Prostate gland (tissue), 2 donors: ENCODE results near the gene UBE2D2. TPM values are rescaled to one million over a fixed set of nuclear protein-coding genes. Genes with fewer than 3 reads are reported as not detected.
A peak's percentile ranks its signal among the peaks of the same experiment; 100 is the strongest.

Experiments
- DNase-seq: peaks from one replicate; pipeline ENCODE4 v3.0.0-alpha.2; 2019; ENCODE audit warnings: low spot score
- H3K27ac ChIP-seq, 2 donors: fragments of 200-600 bp; sonication (generic); 2 replicates each; pipeline ENCODE4 v1.5.1; 2017 to 2019
- H3K27me3 ChIP-seq: fragments of 200-600 bp; sonication (generic); replicated peaks from 2 replicates; pipeline ENCODE4 v1.5.1; 2019; ENCODE audit not compliant: insufficient read depth
- H3K36me3 ChIP-seq, 2 donors: fragments of 200-600 bp; sonication (generic); 1 replicate in 1 of 2; 2 replicates in 1 of 2; pipeline versions ENCODE4 v1.5.1 to v1.8.1; 2017 to 2019
- H3K4me1 ChIP-seq: fragments of 200-600 bp; sonication (generic); replicated peaks from 2 replicates; pipeline ENCODE4 v1.5.1; 2019
- H3K4me3 ChIP-seq, 2 donors: fragments of 200-600 bp; sonication (generic); 2 replicates each; pipeline ENCODE4 v1.5.1; 2017 to 2019
- H3K9me3 ChIP-seq: fragments of 200-600 bp; sonication (generic); 2 replicates; pipeline ENCODE4 v1.5.1; 2017
- POLR2A ChIP-seq: fragments of 450-650 bp; IDR thresholded peaks from one replicate; pipeline ENCODE4 v1.6.1; 2016; ENCODE audit warnings: antibody characterized with exemption, mild to moderate bottlenecking
- POLR2AphosphoS5 ChIP-seq: sonication (generic); formaldehyde crosslinking; IDR thresholded peaks from one replicate; pipeline ENCODE4 v1.6.1; 2017; ENCODE audit warnings: antibody characterized with exemption
- WGBS: methylation state at CpG from one replicate; pipeline ENCODE4 v1.1.5; 2018; 5-methylcytosine and 5-hydroxymethylcytosine counted together
- intact Hi-C: fragments of 100-400 bp; cut with DNase I; formaldehyde crosslinking; loops from one replicate; pipeline ENCODE4 v1.14.2; 2022
- total RNA-seq, 2 donors: library from RNA; depleted of rRNA; stranded (reverse); fragments of >200 nt; gene quantifications; one replicate each; pipeline ENCODE4 v1.1.0, GENCODE V29; 2016
- TF ChIP-seq, protein P1 (sequence below), 4 experiments: fragments of 200-600 bp in 2 of 4; fragments of 450-650 bp in 2 of 4; sonication (generic) in 2 of 4; IDR thresholded peaks; 1 replicate in 3 of 4; 2 replicates in 1 of 4; pipeline ENCODE4 v1.5.1; 2016 to 2019; ENCODE audit warnings: antibody characterized with exemption in 4 of 4, mild to moderate bottlenecking in 2 of 4, moderate library complexity in 2 of 4

The UBE2D2 gene
- total RNA-seq, 2 donors from 2014 or later, result 90.3 to 96.3 TPM

DNA sequence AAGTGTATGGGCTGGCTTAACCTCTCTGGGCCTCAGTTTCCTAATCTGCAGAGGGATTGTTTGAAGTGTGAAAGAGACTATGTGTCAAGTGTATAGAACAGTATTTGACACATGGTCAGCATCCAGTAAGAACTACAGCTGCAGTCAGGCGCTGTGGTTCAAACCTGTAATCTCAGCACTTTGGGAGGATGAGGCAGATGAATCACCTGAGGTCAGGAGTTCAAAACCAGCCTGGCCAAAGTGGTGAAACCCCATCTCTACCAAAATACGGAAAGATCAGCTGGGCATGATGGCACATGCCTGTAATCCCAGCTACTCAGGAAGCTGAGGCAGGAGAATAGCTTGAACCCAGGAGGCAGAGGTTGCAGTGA, 46.7 kb upstream of the UBE2D2 start:
- intact Hi-C loops, result loop anchor here (5.0 kb wide), 1 partner anchor 92 kb away; no protein-coding TSS in a partner anchor

DNA sequence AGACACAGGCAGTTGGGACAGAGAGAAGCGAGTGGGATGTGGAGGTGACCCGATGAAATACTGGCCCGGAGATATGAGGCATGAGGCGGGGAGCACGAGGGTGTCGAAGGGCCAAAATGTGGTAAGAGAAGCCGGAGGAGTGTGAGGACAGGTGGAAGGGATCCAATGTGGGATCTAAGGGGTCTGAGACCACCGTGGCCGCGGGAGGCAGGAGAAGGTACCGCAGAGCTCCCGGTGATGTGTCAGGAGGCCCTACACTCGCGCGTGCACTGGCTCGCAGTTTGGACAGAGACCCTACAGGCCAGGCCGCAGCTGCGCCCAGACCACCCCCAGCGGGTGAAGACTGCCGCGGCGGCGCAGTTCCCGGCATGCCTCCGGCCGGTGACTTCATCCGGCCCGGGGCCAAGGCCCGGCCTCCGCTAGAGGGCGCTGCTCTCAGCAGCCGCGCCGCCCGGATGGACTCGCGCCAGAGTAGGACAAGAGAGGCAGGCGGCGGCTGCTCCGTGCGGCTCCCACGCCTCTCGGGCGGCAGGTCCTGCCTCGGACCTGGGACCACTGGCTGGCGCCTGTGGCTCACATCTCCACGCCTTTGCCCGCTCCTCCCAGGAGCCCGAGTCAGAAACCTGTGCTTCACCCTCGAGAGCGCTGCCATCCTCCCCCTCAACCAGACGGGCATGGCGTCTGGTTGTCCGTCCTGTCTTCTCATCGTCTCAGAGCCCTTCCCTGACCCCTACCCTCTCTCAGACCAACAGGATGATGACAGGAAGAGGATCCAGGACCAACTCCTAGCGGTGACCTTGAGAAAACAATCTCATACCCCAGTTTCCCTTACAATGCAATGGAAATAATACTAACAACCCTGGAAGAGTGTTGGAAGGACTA, 43.2 kb upstream of the UBE2D2 start:
- TF ChIP-seq, protein P1, sequence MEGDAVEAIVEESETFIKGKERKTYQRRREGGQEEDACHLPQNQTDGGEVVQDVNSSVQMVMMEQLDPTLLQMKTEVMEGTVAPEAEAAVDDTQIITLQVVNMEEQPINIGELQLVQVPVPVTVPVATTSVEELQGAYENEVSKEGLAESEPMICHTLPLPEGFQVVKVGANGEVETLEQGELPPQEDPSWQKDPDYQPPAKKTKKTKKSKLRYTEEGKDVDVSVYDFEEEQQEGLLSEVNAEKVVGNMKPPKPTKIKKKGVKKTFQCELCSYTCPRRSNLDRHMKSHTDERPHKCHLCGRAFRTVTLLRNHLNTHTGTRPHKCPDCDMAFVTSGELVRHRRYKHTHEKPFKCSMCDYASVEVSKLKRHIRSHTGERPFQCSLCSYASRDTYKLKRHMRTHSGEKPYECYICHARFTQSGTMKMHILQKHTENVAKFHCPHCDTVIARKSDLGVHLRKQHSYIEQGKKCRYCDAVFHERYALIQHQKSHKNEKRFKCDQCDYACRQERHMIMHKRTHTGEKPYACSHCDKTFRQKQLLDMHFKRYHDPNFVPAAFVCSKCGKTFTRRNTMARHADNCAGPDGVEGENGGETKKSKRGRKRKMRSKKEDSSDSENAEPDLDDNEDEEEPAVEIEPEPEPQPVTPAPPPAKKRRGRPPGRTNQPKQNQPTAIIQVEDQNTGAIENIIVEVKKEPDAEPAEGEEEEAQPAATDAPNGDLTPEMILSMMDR (IDR thresholded peaks at IDR 0.05), result peak; percentile 94 to 99 (median 98)
- TF ChIP-seq POLR2AphosphoS5 (peak; percentile 94), POLR2A (peak; percentile 67)
- peak; percentile 91 for DNase-seq
- H3K4me1 ChIP-seq, result no peaks in the 10 kb centered on the region
- WGBS, result 8% methylated on average over 30 of the region's 56 CpGs
- H3K4me3 ChIP-seq, result peak overlapping the region; percentile 47 to 50
- intact Hi-C loops, result no loop called here
- H3K27ac ChIP-seq, result peak overlapping the region; percentile 78 to 85
- H3K9me3 ChIP-seq, result no peaks in the 10 kb centered on the region
- no peaks in the 10 kb centered on the region for H3K36me3 ChIP-seq
- H3K27me3 ChIP-seq, result no peaks in the 10 kb centered on the region

More for the DNA sequence above, 46.7 kb upstream of the UBE2D2 start:
- TF ChIP-seq POLR2AphosphoS5 (no peak), POLR2A (no peak)
- TF ChIP-seq, protein P1 (IDR thresholded peaks at IDR 0.05), result no peak
- Histone ChIP-seq H3K36me3 (no peaks in the 10 kb centered on the region), H3K27me3 (no peaks in the 10 kb centered on the region), H3K4me3 (no peak overlapping the region), H3K27ac (no peak overlapping the region), H3K9me3 (no peaks in the 10 kb centered on the region), H3K4me1 (no peaks in the 10 kb centered on the region)
- DNase-seq, result no peak
- WGBS, result 87% methylated on average over 2 of the region's 2 CpGs

DNA sequence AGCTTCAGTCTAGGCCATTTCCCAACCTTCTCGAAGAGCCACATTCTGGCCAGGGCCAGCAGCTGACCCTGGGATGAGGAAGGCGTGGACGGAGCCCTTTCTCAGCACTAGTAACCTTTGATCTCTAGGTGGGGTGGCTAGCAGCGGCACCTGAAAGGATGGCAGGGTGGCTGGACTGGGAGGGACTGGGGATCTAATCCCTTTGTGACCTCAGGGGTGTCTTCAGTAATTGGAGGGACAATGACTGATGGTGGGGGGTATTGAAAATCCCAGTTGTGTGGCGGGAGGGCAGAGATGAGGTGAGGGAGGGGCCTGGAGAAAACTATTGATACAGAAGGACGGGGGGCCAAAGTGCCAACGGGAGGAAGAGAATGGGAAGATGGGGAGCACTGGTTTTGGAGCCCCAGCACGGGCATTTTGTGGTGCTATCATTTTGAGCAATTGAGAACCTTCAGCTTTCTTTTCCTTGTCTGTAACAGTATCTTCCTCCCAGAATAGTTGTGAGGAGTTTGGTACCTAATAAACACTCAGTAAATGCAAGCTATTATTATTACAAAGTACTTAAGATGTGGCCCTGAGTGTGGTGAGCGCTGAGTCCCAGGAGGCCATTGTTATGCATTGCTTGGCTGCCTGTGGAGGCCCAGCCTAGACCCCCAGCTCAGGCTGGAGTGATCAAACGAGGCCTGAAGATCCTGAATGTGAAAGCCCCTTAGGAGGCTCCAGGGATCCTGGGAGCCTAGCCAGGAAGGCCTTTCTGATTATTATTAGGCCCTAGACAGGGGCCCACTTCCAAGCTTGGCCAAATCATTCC, 37.3 kb upstream of the UBE2D2 start:
- Histone ChIP-seq H3K4me3 (no peak overlapping the region), H3K4me1 (no peaks in the 10 kb centered on the region), H3K36me3 (no peaks in the 10 kb centered on the region), H3K27me3 (no peaks in the 10 kb centered on the region), H3K27ac (no peak overlapping the region), H3K9me3 (no peaks in the 10 kb centered on the region)
- TF ChIP-seq, protein P1 (IDR thresholded peaks at IDR 0.05), result no peak
- TF ChIP-seq POLR2A (no peak), POLR2AphosphoS5 (no peak)
- 89% methylated on average over 10 of the region's 10 CpGs for WGBS
- intact Hi-C loops, result no loop called here
- DNase-seq, result no peak

DNA sequence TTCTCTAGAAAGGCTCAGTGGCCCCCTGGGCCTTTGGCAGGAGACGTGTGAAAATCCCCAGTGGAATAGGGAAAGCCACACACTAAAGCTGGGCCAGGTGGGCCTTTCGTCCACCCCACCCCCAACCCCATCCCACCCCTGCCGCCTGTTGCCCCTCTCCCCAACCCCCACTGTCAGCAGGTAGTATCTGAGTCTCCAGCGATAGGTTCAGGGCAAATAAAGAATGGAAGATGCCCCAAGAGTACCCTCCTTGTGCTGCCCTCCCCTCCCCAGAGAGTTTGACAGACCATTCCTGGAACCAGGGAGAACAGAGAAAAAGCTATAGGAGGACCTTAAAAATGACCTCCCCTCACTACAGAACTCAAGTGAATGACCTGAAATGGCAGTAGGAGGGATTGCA, 36.7 kb upstream of the UBE2D2 start:
- no peak for TF ChIP-seq POLR2A
- no peak for TF ChIP-seq POLR2AphosphoS5
- TF ChIP-seq, protein P1 (IDR thresholded peaks at IDR 0.05), result no peak
- no peaks in the 10 kb centered on the region for H3K36me3 ChIP-seq
- no peaks in the 10 kb centered on the region for H3K27me3 ChIP-seq
- no peaks in the 10 kb centered on the region for H3K9me3 ChIP-seq
- intact Hi-C loops, result no loop called here
- WGBS, result 82% methylated on average over 4 of the region's 4 CpGs
- no peak for DNase-seq
- H3K4me1 ChIP-seq, result no peaks in the 10 kb centered on the region
- no peak overlapping the region for H3K4me3 ChIP-seq
- no peak overlapping the region for H3K27ac ChIP-seq
